ENCODE data around the gene OR10X1.

- TF ChIP-seq SMC3 (IDR thresholded peaks at IDR 0.05; ENCODE audit: low read depth, low read length) (no peak), CEBPB (IDR thresholded peaks at IDR 0.05; ENCODE audit: low read depth, low read length) (no peak), CTCF (conservative IDR thresholded peaks at IDR 0.05; ENCODE audit: low read depth, low read length) (no peak), USF2 (IDR thresholded peaks at IDR 0.05; ENCODE audit: low read depth, low read length) (no peak), POLR2A (IDR thresholded peaks at IDR 0.05; ENCODE audit: low read depth, low read length) (no peak), RCOR1 (IDR thresholded peaks at IDR 0.05; ENCODE audit: insufficient replicate concordance, low read length) (no peak), MAZ (IDR thresholded peaks at IDR 0.05; ENCODE audit: borderline replicate concordance, low read depth, low read length) (no peak), RFX5 (IDR thresholded peaks at IDR 0.05; ENCODE audit: low read depth, low read length) (no peak), RAD21 (IDR thresholded peaks at IDR 0.05; ENCODE audit: low read length) (no peak), MXI1 (IDR thresholded peaks at IDR 0.05; ENCODE audit: borderline replicate concordance, low read depth, low read length) (no peak), BHLHE40 (IDR thresholded peaks at IDR 0.05; ENCODE audit: low read depth, low read length) (no peak), NFE2L2 (IDR thresholded peaks at IDR 0.05; ENCODE audit: low read depth, low read length) (no peak), CHD1 (IDR thresholded peaks at IDR 0.05; ENCODE audit: low read depth, low read length) (no peak)
Observed at GRCh38 chr1:158547533-158547932, 32.2 kb downstream of the OR10X1 start.
